ENCODE results near the gene PIEZO1.

DNA sequence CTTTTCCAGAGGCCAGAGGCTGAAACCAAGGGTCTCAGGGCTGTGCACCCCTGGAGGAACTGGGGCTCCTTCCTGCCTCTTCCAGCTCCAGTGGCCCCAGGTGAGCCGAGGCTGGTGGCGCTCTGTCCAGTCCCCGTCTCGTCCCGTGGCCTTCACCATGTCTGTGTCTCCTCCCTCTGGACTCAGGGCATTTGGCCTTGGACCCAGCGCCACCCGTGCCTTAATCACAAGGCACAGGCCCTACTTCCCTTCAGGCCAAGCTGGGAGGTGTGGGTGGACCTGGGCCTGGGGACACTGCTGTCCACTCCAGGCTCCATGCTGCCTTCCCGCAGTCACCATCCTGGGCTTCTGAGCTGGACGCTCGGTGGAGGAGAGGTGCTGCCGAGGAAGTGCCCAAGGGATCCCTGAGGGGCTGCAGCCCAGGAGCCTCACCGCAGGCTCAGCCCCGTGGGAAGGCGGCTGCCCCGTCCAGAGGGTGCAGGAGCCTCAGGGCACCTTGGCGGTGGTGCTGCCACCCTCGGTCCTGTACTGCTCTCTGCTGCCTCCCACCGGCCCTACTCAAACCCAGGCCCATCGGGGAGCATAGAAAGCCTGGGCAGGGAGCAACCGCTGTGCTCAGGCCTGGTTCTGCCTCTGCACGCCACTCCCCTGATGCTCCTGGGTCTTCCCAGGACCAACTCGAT is 36.3 kb upstream of the PIEZO1 start:
- TF ChIP-seq CTCF (conservative IDR thresholded peaks at IDR 0.05) (no peak; the same call in 1 of the 2 replicates), ZFX (IDR thresholded peaks at IDR 0.05) (no peak)

Data from C4-2B (cell line).